ENCODE results near the gene RAB29.

RAB29 gene

GRCh38 chr1:205794011-205794730, 18.9 kb upstream of the RAB29 start:
- DNase-seq: no peak

- DNase-seq: no peak
These were observed 17.8 kb upstream of the RAB29 start for GRCh38 chr1:205792961-205793673.

- DNase-seq: no peak
These were observed 17.2 kb upstream of the RAB29 start for GRCh38 chr1:205792481-205792881.

GRCh38 chr1:205791568-205792180, 16.4 kb upstream of the RAB29 start:
- peak; percentile 66 to 68 for DNase-seq

GRCh38 chr1:205787287-205787916, 12.1 kb upstream of the RAB29 start:
- no peak for DNase-seq

- no peak for DNase-seq
These were observed 11.3 kb upstream of the RAB29 start for GRCh38 chr1:205786601-205787000.

GRCh38 chr1:205785446-205785845, 10.2 kb upstream of the RAB29 start:
- DNase-seq: no peak

- no peak for DNase-seq
These were observed 8.6 kb upstream of the RAB29 start for GRCh38 chr1:205783904-205784303.

GRCh38 chr1:205783433-205783795, 8.1 kb upstream of the RAB29 start:
- DNase-seq: no peak

GRCh38 chr1:205782627-205783432, 7.5 kb upstream of the RAB29 start:
- DNase-seq: no peak

- DNase-seq: no peak
These were observed 5.1 kb upstream of the RAB29 start for GRCh38 chr1:205780335-205780734.

- DNase-seq: no peak
These were observed 2.7 kb upstream of the RAB29 start for GRCh38 chr1:205777994-205778393.

GRCh38 chr1:205775717-205776056, 405 bp upstream of the RAB29 start:
- DNase-seq: no peak

- peak; percentile 58 to 67 for DNase-seq
These were observed 876 bp downstream of the RAB29 start for GRCh38 chr1:205774198-205775014.

- no peak for DNase-seq
These were observed 2.7 kb downstream of the RAB29 start for GRCh38 chr1:205772607-205773032.

GRCh38 chr1:205770618-205771017, 4.7 kb downstream of the RAB29 start:
- no peak for DNase-seq

GRCh38 chr1:205769641-205770365, 5.5 kb downstream of the RAB29 start:
- DNase-seq: no peak

- no peak for DNase-seq
These were observed 8.0 kb downstream of the RAB29 start for GRCh38 chr1:205767248-205767647.

- no peak for DNase-seq
These were observed 8.7 kb downstream of the RAB29 start for GRCh38 chr1:205766570-205766969.

GRCh38 chr1:205766038-205766437, 9.2 kb downstream of the RAB29 start:
- no peak for DNase-seq

GRCh38 chr1:205764578-205764977, 10.7 kb downstream of the RAB29 start:
- DNase-seq: no peak
